Dendritic cell treated with granulocyte-macrophage colony-stimulating factor and Interleukin-4, amounts not matched to agents 40 ng/mL and 50 ng/mL, for 4 days (primary cell): ENCODE results near the gene DACT2.
"Not testable (repeated sequence)": the region's sequence is repeated elsewhere in the genome, so short reads cannot be mapped to it uniquely, and the experiment has no call there.

Experiments
- H3K27ac Mint-ChIP-seq: one replicate; pipeline ENCODE4 v1.8.0; 2022; ENCODE audit warnings: mild to moderate bottlenecking, mixed read lengths
- H3K27me3 Mint-ChIP-seq: one replicate; pipeline ENCODE4 v1.8.0; 2022; ENCODE audit warnings: mild to moderate bottlenecking, mixed read lengths
- H3K36me3 Mint-ChIP-seq: one replicate; pipeline ENCODE4 v1.8.0; 2022; ENCODE audit warnings: low read depth, mixed read lengths
- H3K4me1 Mint-ChIP-seq: one replicate; pipeline ENCODE4 v1.8.0; 2022; ENCODE audit warnings: low read depth, mixed read lengths
- H3K4me3 Mint-ChIP-seq: one replicate; pipeline ENCODE4 v1.8.0; 2022; ENCODE audit warnings: mild to moderate bottlenecking, moderate library complexity, mixed read lengths
- H3K9me3 Mint-ChIP-seq: one replicate; pipeline ENCODE4 v1.8.0; 2022; ENCODE audit warnings: mixed read lengths
- intact Hi-C: fragments of 100-400 bp; cut with micrococcal nuclease; formaldehyde crosslinking; loops from one replicate; pipeline ENCODE4 v1.15.0; 2022

The DACT2 gene

GRCh38 chr6:168294901-168295300 is 24.7 kb downstream of the DACT2 start:
- Mint-ChIP-seq H3K9me3 (no peaks in the 10 kb centered on the region), H3K36me3 (no peaks in the 10 kb centered on the region), H3K27ac (no peak overlapping the region), H3K4me1 (no peaks in the 10 kb centered on the region), H3K4me3 (no peak overlapping the region), H3K27me3 (no peaks in the 10 kb centered on the region)
- intact Hi-C loops = no loop called here

GRCh38 chr6:168293636-168294530 is 25.7 kb downstream of the DACT2 start:
- Mint-ChIP-seq H3K9me3 (no peaks in the 10 kb centered on the region), H3K27ac (no peak overlapping the region), H3K36me3 (no peaks in the 10 kb centered on the region), H3K27me3 (no peaks in the 10 kb centered on the region), H3K4me1 (no peaks in the 10 kb centered on the region), H3K4me3 (no peak overlapping the region)
- intact Hi-C loops = no loop called here

- no peak overlapping the region for H3K27ac Mint-ChIP-seq
- H3K4me3 Mint-ChIP-seq = no peak overlapping the region
- no peaks in the 10 kb centered on the region for H3K4me1 Mint-ChIP-seq
- intact Hi-C loops = no loop called here
- no peaks in the 10 kb centered on the region for H3K36me3 Mint-ChIP-seq
- H3K27me3 Mint-ChIP-seq = no peaks in the 10 kb centered on the region
- no peaks in the 10 kb centered on the region for H3K9me3 Mint-ChIP-seq
Measured at GRCh38 chr6:168292826-168293225, 26.8 kb downstream of the DACT2 start.

GRCh38 chr6:168291450-168291849 is 28.1 kb downstream of the DACT2 start:
- Mint-ChIP-seq H3K27me3 (no peaks in the 10 kb centered on the region), H3K36me3 (no peaks in the 10 kb centered on the region), H3K27ac (no peak overlapping the region), H3K9me3 (no peaks in the 10 kb centered on the region), H3K4me1 (no peaks in the 10 kb centered on the region), H3K4me3 (no peak overlapping the region)
- intact Hi-C loops = no loop called here

- H3K4me3 Mint-ChIP-seq = no peak overlapping the region
- no peaks in the 10 kb centered on the region for H3K27me3 Mint-ChIP-seq
- no peaks in the 10 kb centered on the region for H3K36me3 Mint-ChIP-seq
- H3K9me3 Mint-ChIP-seq = no peaks in the 10 kb centered on the region
- no peak overlapping the region for H3K27ac Mint-ChIP-seq
- H3K4me1 Mint-ChIP-seq = no peaks in the 10 kb centered on the region
- intact Hi-C loops = no loop called here
Measured at GRCh38 chr6:168290095-168290494, 29.5 kb downstream of the DACT2 start.

- Mint-ChIP-seq H3K9me3 (no peaks in the 10 kb centered on the region), H3K27ac (no peak overlapping the region), H3K4me1 (no peaks in the 10 kb centered on the region), H3K4me3 (no peak overlapping the region), H3K27me3 (no peaks in the 10 kb centered on the region), H3K36me3 (no peaks in the 10 kb centered on the region)
- intact Hi-C loops = no loop called here
Measured at GRCh38 chr6:168289571-168289962, 30.0 kb downstream of the DACT2 start.

GRCh38 chr6:168288781-168289570 is 30.6 kb downstream of the DACT2 start:
- no peaks in the 10 kb centered on the region for H3K36me3 Mint-ChIP-seq
- no peaks in the 10 kb centered on the region for H3K9me3 Mint-ChIP-seq
- H3K4me3 Mint-ChIP-seq = no peak overlapping the region
- intact Hi-C loops = no loop called here
- no peak overlapping the region for H3K27ac Mint-ChIP-seq
- H3K27me3 Mint-ChIP-seq = no peaks in the 10 kb centered on the region
- H3K4me1 Mint-ChIP-seq = no peaks in the 10 kb centered on the region

- H3K4me3 Mint-ChIP-seq, H3K27me3 Mint-ChIP-seq, H3K9me3 Mint-ChIP-seq, H3K4me1 Mint-ChIP-seq, H3K27ac Mint-ChIP-seq, H3K36me3 Mint-ChIP-seq, intact Hi-C loops: not testable (repeated sequence)
Measured at GRCh38 chr6:168287460-168287859, 32.1 kb downstream of the DACT2 start.

GRCh38 chr6:168286771-168287446 is 32.7 kb downstream of the DACT2 start:
- H3K27ac Mint-ChIP-seq, H3K36me3 Mint-ChIP-seq, H3K4me1 Mint-ChIP-seq, H3K9me3 Mint-ChIP-seq, H3K27me3 Mint-ChIP-seq, intact Hi-C loops, H3K4me3 Mint-ChIP-seq: not testable (repeated sequence)

GRCh38 chr6:168286116-168286515 is 33.5 kb downstream of the DACT2 start:
- Mint-ChIP-seq H3K36me3 (no peaks in the 10 kb centered on the region), H3K9me3 (no peaks in the 10 kb centered on the region), H3K27me3 (no peaks in the 10 kb centered on the region), H3K4me1 (no peaks in the 10 kb centered on the region), H3K4me3 (no peak overlapping the region), H3K27ac (no peak overlapping the region)
- intact Hi-C loops = no loop called here

- no peak overlapping the region for H3K4me3 Mint-ChIP-seq
- intact Hi-C loops = no loop called here
- no peaks in the 10 kb centered on the region for H3K9me3 Mint-ChIP-seq
- H3K27me3 Mint-ChIP-seq = no peaks in the 10 kb centered on the region
- no peaks in the 10 kb centered on the region for H3K4me1 Mint-ChIP-seq
- no peaks in the 10 kb centered on the region for H3K36me3 Mint-ChIP-seq
- no peak overlapping the region for H3K27ac Mint-ChIP-seq
Measured at GRCh38 chr6:168285456-168285855, 34.1 kb downstream of the DACT2 start.

- Mint-ChIP-seq H3K9me3 (no peaks in the 10 kb centered on the region), H3K27ac (no peak overlapping the region), H3K27me3 (no peaks in the 10 kb centered on the region), H3K4me1 (no peaks in the 10 kb centered on the region), H3K4me3 (no peak overlapping the region), H3K36me3 (no peaks in the 10 kb centered on the region)
- intact Hi-C loops = no loop called here
Measured at GRCh38 chr6:168284187-168284586, 35.4 kb downstream of the DACT2 start.

GRCh38 chr6:168283686-168284025 is 35.9 kb downstream of the DACT2 start:
- H3K4me3 Mint-ChIP-seq = no peak overlapping the region
- intact Hi-C loops = no loop called here

GRCh38 chr6:168282985-168283685 is 36.4 kb downstream of the DACT2 start:
- Mint-ChIP-seq H3K9me3 (no peaks in the 10 kb centered on the region), H3K36me3 (no peaks in the 10 kb centered on the region), H3K27ac (no peak overlapping the region)

More at GRCh38 chr6:168283686-168284025, 35.9 kb downstream of the DACT2 start:
- H3K36me3 Mint-ChIP-seq = no peaks in the 10 kb centered on the region
- no peaks in the 10 kb centered on the region for H3K9me3 Mint-ChIP-seq
- H3K4me1 Mint-ChIP-seq = no peaks in the 10 kb centered on the region
- H3K27me3 Mint-ChIP-seq = no peaks in the 10 kb centered on the region
- H3K27ac Mint-ChIP-seq = no peak overlapping the region

More at GRCh38 chr6:168282985-168283685, 36.4 kb downstream of the DACT2 start:
- H3K27me3 Mint-ChIP-seq = no peaks in the 10 kb centered on the region
- H3K4me3 Mint-ChIP-seq = no peak overlapping the region
- intact Hi-C loops = no loop called here
- no peaks in the 10 kb centered on the region for H3K4me1 Mint-ChIP-seq
